Sigmoid colon (tissue), 4 donors: ENCODE results near the gene FUBP3.

ENCODE experiments used
- CTCF ChIP-seq, 4 experiments: fragments of 450-650 bp in 3 of 4; fragments of 200-600 bp in 1 of 4; IDR thresholded peaks; one replicate each; pipeline ENCODE4 v1.5.1; 2016 to 2019; ENCODE audit warnings: antibody characterized with exemption in 4 of 4, mild to moderate bottlenecking in 3 of 4, moderate library complexity in 2 of 4
- POLR2A ChIP-seq, 2 donors: fragments of 450-650 bp; IDR thresholded peaks; one replicate each; pipeline ENCODE4 v1.6.1; 2016; ENCODE audit warnings: antibody characterized with exemption in 2 of 2, mild to moderate bottlenecking in 2 of 2, moderate library complexity in 2 of 2
- POLR2AphosphoS5 ChIP-seq, 4 donors: sonication (generic); formaldehyde crosslinking; IDR thresholded peaks; one replicate each; pipeline ENCODE4 v1.6.1; 2017; ENCODE audit warnings: antibody characterized with exemption in 4 of 4

GRCh38 chr9:130555968-130556367 is 23.4 kb upstream of the FUBP3 start:
- TF ChIP-seq CTCF (IDR thresholded peaks at IDR 0.05) (no peak), POLR2A (IDR thresholded peaks at IDR 0.05) (no peak), POLR2AphosphoS5 (IDR thresholded peaks at IDR 0.05) (no peak)
